Globus pallidus (tissue), 1 donor: ENCODE measurements around the gene CHMP6.

Experiments
- DNase-seq: peaks from one replicate; pipeline ENCODE4 v3.0.0-alpha.2; 2015; ENCODE audit warnings: low spot score

The CHMP6 gene

DNA sequence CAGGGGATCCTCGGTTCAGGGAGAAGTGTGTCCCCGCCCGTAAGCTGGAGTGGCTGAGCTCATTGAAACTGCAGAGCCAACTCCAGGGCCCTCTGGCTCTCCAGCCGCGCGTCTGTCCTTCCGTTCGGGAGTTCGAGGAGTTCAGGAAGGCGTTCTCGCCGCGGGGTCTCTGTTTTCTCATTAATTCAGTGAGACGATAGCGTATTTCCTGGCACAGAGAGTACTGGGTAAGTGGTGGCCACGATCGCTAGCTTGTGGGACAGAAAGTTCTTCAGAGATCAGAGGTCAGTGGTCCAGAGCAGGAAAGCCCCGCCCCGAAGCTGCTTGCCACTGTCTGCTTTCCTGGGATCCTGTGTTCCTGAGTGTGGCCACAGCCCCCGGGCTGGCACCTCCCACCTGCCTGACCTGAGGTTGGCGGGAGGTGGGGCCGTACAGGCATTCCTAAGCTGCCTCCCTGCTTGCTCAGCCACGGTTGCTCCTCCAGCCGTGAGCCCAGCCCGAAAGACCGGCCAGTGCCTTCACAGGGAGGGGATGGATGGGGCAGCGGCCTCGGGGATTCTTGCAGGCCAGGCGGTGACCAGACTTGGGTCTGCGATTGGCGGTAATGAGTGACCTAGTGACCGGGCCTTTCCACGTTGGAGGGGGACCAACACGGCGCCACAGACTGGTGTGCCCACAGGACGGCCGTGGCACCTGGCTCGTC, 52.2 kb downstream of the CHMP6 start:
- no peak for DNase-seq

DNA sequence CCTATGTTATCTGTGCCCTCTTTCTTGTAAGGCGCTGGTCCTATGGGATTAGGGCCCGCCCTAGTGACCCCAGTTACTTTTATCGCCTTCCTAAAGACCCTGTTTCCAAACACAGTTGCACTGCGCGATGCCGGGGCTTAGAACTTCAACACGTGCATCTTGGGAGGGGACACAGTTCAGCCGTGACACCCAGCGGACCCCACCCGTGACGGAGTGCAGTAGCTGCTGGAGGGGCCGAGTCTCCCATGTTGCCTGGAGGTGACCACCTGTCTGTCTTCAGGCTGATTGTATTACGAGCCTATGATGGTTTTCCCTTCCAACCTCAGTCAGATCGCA, 52.8 kb downstream of the CHMP6 start:
- DNase-seq: no peak

DNA sequence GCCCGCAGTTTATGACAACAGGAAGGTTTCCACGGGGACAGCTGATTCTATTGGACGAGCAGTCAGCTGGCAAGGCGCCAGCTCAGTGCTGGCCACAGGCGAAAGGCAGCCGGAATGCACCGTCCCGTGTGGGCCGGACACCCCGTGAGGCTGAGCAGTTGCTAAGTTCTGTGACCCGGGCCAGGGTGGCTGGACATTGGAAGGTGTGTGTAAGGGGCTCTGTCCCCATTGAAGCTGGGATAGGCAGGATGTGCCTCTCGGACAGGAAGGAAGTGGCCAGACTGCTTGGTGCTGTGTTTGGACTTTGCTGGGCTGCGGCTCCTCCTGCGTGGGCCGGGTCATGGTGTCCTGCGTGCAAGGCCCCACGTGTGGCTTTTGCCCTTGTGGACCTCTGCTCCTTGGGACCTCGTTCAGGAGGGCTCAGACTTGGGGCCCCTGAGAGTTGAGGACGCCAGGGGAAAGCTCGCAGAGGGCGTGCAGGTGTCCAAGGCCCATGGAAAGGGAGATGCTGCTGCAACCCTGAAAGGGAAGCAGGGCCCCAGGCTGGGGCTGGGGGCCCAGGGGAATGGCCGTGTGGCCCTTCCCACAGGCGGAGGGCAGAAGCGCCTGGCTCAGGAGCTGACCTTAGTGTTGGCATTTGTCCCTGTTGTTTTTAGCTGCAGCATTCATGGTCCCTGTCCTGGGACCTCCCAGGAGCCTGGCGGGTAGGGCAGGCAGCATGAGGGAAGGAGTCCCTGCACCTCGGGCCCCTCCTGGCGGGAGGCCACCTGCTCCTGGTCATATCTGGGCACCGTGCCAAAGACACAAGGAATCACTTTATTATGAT, 53.3 kb downstream of the CHMP6 start:
- DNase-seq: no peak

DNA sequence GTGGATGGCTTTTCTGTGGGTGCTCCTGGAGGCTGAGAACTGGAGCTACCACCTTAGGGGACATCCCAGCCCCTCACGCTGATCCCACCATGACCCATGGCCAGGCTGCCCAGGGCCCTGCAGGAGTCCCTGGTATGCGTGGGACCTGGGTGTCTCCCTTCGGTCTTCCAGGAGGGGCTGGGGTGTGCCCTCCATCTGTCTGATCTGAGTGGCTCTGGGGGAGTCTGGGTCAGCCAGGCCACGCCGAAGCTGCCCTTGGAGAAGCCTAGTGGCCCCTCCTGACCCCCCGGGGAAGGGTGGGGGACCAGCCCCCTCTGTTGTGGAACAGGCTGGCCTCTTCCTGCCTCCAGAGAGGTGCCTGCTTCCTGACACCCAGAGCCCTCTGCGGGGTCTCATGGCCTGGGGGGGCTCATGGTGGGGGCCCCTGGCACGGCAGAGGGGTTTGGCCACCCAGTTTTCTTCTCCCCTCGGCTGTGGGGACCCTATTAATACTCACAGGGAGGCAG, 54.0 kb downstream of the CHMP6 start:
- DNase-seq: no peak

DNA sequence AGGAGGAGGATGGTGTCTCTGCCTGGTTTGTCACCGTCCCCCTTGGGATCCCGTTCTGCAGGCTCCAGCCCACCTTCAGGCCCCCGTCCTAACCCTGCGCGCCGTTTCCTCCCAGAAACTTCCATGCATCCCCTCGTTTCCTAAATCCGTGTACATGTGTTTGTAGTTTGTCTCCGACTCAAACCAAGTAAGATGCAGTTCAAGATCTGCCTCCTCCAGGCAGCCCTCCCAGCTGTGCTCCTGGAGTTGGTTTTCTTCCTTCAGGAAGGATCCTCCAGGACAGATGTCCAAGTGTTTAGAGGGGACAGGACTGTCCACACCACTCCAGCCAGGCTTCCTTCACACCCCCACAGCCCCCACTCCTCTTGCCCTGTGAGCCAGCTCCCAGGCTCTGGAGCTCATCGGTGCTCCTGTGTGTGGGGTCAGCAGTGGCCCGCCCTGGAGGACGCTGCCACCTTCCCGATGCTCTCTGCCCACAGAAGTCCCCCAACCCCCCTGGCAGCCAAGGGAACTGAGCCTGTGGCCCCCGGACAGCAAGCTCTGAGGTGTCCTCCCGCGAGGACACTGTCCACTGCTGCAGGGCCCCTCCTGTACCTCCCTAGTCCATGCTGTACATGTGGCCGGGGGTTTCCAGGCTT, 54.6 kb downstream of the CHMP6 start:
- no peak for DNase-seq

DNA sequence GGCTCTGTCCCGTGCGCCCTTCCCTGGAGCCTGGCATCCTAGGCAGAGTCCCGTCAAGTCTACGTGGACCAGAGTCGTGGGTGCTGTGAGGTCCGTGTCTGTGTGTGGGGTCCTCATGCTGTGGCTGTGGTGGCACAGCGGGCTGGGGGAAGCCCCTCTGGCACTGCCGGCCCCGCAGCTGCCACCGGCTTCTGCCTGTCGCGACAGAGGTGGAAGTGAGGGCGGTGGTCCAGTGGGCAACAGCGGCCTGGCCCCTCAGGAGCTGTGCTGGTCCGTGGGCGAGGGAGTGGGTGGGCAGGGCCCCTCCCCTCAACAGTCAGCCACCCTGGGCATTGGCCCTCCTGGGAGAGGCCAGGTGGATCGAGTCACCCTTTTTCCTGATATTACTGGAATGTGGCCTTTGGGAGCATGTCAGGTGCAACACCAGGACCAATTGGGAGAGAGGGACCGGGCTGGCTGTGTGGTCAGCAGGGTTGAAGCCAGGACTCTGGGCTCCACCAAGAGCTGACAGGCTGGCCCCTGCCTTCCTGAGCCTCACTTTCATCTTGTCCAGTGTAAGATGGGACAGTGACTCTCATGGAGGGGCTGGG, 55.2 kb downstream of the CHMP6 start:
- DNase-seq: no peak

DNA sequence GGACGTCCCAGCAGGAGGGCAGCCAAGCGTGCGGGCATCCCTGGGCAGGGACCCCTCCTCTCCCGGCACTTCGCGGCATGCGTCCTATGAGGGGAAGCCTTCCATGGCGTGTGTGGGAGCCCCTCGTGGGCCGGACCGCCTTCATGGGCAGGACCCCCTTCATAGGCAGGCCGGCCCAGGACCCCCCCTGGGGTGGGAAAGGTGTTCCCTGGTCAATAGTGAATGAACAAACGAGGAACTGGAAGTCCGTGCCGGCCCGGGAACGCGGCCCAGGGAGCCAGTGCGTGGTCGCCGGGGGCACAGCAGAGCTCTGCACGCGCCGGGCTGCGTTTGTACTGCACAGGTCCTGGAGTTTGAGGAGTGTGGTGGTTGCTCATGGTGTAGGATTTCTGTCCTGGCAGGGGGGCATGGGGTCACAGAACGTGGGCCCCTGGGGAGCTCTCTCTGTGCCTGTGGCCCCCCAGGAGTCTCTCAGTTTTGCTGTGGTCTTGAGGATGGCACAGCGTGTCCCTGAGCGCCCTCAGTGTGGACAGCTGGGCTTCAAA, 57.3 kb downstream of the CHMP6 start:
- DNase-seq: no peak

DNA sequence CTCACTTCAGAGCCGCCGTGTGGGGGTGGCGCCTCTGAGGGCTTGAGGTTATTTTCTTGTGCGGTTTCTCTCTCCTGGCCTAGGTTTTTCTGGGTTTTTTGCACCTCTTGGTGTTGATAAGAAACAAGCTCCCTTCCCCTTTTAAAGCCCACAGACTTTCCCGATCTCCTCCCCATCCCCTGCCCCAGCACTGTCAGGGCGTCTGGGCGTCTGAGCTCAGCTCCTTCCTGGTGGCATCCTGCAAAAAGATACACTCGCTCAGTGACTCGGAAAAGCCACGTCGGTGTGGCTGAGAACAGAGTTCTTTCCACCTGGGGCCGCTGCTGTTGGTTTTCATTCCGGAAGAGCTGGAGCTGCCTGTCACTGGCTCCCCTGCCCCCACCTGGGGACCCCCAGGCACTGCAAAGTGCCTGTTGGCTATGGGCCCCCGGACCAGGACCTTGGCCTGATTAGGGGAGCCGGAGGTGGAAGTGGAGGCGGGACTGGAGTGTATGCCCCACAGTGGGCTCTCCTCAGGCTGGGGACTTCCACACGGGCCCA, 57.8 kb downstream of the CHMP6 start:
- DNase-seq: no peak
